K562 (cell line): ENCODE measurements around the gene CAPN12. TPM values are rescaled to one million over a fixed set of nuclear protein-coding genes. Genes with fewer than 3 reads are reported as not detected.

ENCODE experiments used
- ADNP ChIP-seq: fragments of 200-800 bp; sonication (Bioruptor generic); IDR thresholded peaks from 2 replicates; pipeline ENCODE4 v1.6.1; 2016; ENCODE audit warnings: missing genetic modification characterization, missing compliant biosample characterization
- ARNT ChIP-seq, 2 experiments: fragments of 450-650 bp; IDR thresholded peaks; 2 replicates each; pipeline ENCODE4 v1.6.1; 2016; ENCODE audit warnings: mild to moderate bottlenecking in 1 of 2
- BCOR ChIP-seq: fragments of 450-650 bp; IDR thresholded peaks from 2 replicates; pipeline ENCODE4 v1.6.1; 2016
- C11orf30 ChIP-seq: fragments of 450-650 bp; IDR thresholded peaks from 2 replicates; pipeline ENCODE4 v1.6.1; 2016; ENCODE audit warnings: low read depth, mild to moderate bottlenecking
- CXXC5 ChIP-seq: fragments of 250-450 bp; sonication (Bioruptor Pico); IDR thresholded peaks from 2 replicates; pipeline ENCODE4 v1.8.0; 2022; ENCODE audit warnings: inconsistent platforms, mild to moderate bottlenecking, moderate library complexity
- DDX20 ChIP-seq: fragments of 450-650 bp; IDR thresholded peaks from 2 replicates; pipeline ENCODE4 v1.6.1; 2016; ENCODE audit warnings: missing genetic modification characterization, low read depth, mild to moderate bottlenecking, missing compliant biosample characterization, moderate library complexity
- GTF2E2 ChIP-seq: fragments of 200-800 bp; sonication (Bioruptor generic); IDR thresholded peaks from 2 replicates; pipeline ENCODE4 v1.6.1; 2016; ENCODE audit warnings: missing genetic modification characterization, missing compliant biosample characterization
- HNRNPUL1 ChIP-seq: fragments of 200-400 bp; formaldehyde crosslinking; IDR thresholded peaks from 2 replicates; pipeline ENCODE4 v1.6.1; 2017; ENCODE audit warnings: low read length
- KLF10 ChIP-seq: fragments of 250-450 bp; sonication (Bioruptor Pico); IDR thresholded peaks from 2 replicates; pipeline ENCODE4 v1.6.1; 2021; ENCODE audit warnings: matching md5 sums
- NBN ChIP-seq: fragments of 450-650 bp; IDR thresholded peaks from 2 replicates; pipeline ENCODE4 v1.6.1; 2016; ENCODE audit warnings: low read depth, mild to moderate bottlenecking
- NCOR1 ChIP-seq: fragments of 450-650 bp; IDR thresholded peaks from 2 replicates; pipeline ENCODE4 v1.6.1; 2016; ENCODE audit warnings: mild to moderate bottlenecking, moderate library complexity
- NFE2L1 ChIP-seq: fragments of 450-650 bp; IDR thresholded peaks from 2 replicates; pipeline ENCODE4 v1.6.1; 2016; ENCODE audit warnings: missing genetic modification characterization, low read depth, mild to moderate bottlenecking, missing compliant biosample characterization, moderate library complexity, borderline replicate concordance
- PHB2 ChIP-seq: fragments of 450-650 bp; IDR thresholded peaks from 2 replicates; pipeline ENCODE4 v1.6.1; 2017; ENCODE audit warnings: low read depth
- RBM14 ChIP-seq: fragments of 200-400 bp; formaldehyde crosslinking; IDR thresholded peaks from 2 replicates; pipeline ENCODE4 v1.6.1; 2018; ENCODE audit warnings: low read depth, mild to moderate bottlenecking, low read length, moderate library complexity, borderline replicate concordance; ENCODE audit not compliant: insufficient read depth
- SUPT5H ChIP-seq: fragments of 450-650 bp; IDR thresholded peaks from 2 replicates; pipeline ENCODE4 v1.6.1; 2016
- TCF3 ChIP-seq: sonication (generic); formaldehyde crosslinking; IDR thresholded peaks from 2 replicates; pipeline ENCODE4 v1.4.0; 2020; ENCODE audit warnings: mild to moderate bottlenecking, missing genetic modification reagents
- TEAD4 ChIP-seq, 2 experiments: sonication (generic) in 1 of 2; formaldehyde crosslinking in 1 of 2; IDR thresholded peaks; 2 replicates each; pipeline versions ENCODE4 v1.6.1 to v1.8.0; 2012 to 2022; ENCODE audit warnings: borderline replicate concordance in 1 of 2, inconsistent platforms in 1 of 2, low read length in 1 of 2, mild to moderate bottlenecking in 1 of 2, missing genetic modification reagents in 1 of 2
- TFAP4 ChIP-seq: sonication (generic); formaldehyde crosslinking; IDR thresholded peaks from 2 replicates; pipeline ENCODE4 v1.8.0; 2022; ENCODE audit warnings: missing genetic modification reagents, mild to moderate bottlenecking, moderate library complexity, borderline replicate concordance
- XRCC3 ChIP-seq: fragments of 450-650 bp; IDR thresholded peaks from 2 replicates; pipeline ENCODE4 v1.6.1; 2017; ENCODE audit warnings: mild to moderate bottlenecking, moderate library complexity
- ZHX1 ChIP-seq: fragments of 150-350 bp; conservative IDR thresholded peaks from 2 replicates; pipeline ENCODE4 v1.6.1; 2014; ENCODE audit warnings: low read length
- ZNF134 ChIP-seq: fragments of 250-450 bp; sonication (Bioruptor Pico); conservative IDR thresholded peaks from 2 replicates; pipeline ENCODE4 v1.4.0; 2020
- ZNF644 ChIP-seq: fragments of 200-800 bp; sonication (Bioruptor generic); IDR thresholded peaks from 2 replicates; pipeline ENCODE4 v1.6.1; 2016; ENCODE audit warnings: low read depth, missing genetic modification characterization, missing compliant biosample characterization
- polyA plus RNA-seq, 8 experiments: library from polyadenylated mRNA; depleted of rRNA in 4 of 8; stranded (reverse) in 5 of 8; unstranded in 3 of 8; fragments of >200 nt; fragmentation: Nextera tagmentation in 2 of 8; fragmentation: Illumina TruSeq in 1 of 8; extraction: Ambion mirVana in 2 of 8; extraction: Trizol in 1 of 8; gene quantifications; 2 replicates each; pipeline versions ENCODE4 v1.2.1 to v1.2.3, GENCODE V29; 2011 to 2014; ENCODE audit warnings: inconsistent platforms in 1 of 8, missing spikeins in 1 of 8
- total RNA-seq, 7 experiments: library from RNA; depleted of rRNA in 6 of 7; stranded (reverse); fragments of >200 nt in 6 of 7; fragmentation: Illumina TruSeq in 2 of 7; extraction: Trizol in 2 of 7; gene quantifications; 2 replicates each; pipeline versions ENCODE4 v1.2.1 to v1.2.3, GENCODE V29; 2011 to 2021; ENCODE audit warnings: low replicate concordance in 1 of 7
- TF ChIP-seq, protein P1 (sequence below), 3 experiments: IDR thresholded peaks in 2 of 3; conservative IDR thresholded peaks in 1 of 3; 2 replicates each; pipeline ENCODE4 v1.5.1; 2011 to 2012; ENCODE audit warnings: low read length in 3 of 3, mild to moderate bottlenecking in 3 of 3, control low read depth in 2 of 3, improper control_type of control experiment in 1 of 3, inconsistent platforms in 1 of 3, low read depth in 1 of 3, mixed read lengths in 1 of 3, moderate library complexity in 1 of 3; ENCODE audit not compliant: insufficient read depth in 2 of 3
- TF ChIP-seq, protein P2 (sequence below): fragments of 250-450 bp; sonication (Bioruptor Pico); IDR thresholded peaks from 2 replicates; pipeline ENCODE4 v1.9.0; 2021; ENCODE audit warnings: mild to moderate bottlenecking

Gene CAPN12
- total and polyA plus RNA-seq, 9 of the 15 experiments (the other 6 are each of a cell fraction or from before 2014, with no cell fraction given), result 0.83 to 7.0 (median 1.6) TPM

DNA sequence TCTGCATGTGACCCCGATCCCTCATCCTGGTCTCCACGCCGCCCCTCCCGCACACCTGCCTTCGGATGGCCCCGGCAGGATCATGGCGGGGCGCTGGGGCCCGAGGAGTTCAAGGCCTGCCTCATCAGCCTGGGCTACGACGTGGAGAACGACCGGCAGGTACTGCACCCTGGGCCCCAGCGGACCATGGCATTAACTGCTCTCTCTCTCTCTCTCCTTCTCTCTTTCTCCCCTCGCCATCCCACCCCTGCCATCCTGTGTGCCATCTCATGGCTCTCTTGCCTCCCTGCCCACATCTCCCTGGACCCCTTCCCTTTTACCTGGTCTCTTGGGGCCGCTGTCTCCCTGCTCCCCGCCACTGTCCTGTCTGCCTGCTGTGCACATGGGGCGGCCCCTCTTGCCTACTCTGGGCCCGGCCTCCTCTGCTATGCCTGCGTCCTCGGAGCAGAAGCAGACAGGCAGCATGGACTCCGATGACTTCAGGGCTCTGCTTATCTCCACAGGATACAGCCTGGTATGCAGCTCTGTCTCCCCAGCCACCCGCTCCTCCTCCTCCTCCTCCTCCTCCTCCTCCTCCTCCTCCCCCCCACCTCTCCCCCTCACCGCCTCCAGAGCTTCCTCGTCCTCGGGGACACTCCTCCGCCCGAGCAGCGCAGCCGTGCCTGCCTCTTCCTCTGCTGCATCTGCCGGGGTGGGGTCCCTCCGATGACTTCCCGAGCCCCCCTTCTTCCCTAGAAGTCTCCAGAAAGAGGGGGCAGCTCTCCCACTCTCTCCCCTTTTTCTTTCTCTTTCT lies 16.2 kb downstream of the CAPN12 start (continued):
- TF ChIP-seq ARNT (IDR thresholded peaks at IDR 0.05) (no peak), GTF2E2 (tag) (no peak), NCOR1 (peak; percentile 67), CXXC5 (CRISPR knock-in tag) (peak; percentile 40; the same call in 1 of the 2 replicates), ZHX1 (no peak), HNRNPUL1 (no peak), SUPT5H (peak; percentile 39), C11orf30 (no peak), ADNP (no peak), NBN (peak; percentile 40; the same call in 1 of the 2 replicates), PHB2 (no peak), BCOR (peak; percentile 93), DDX20 (no peak), ZNF644 (tag) (no peak), TCF3 (CRISPR knock-in tag) (no peak), NFE2L1 (tag) (no peak), TEAD4 (IDR thresholded peaks at IDR 0.05; ENCODE audit: low read length) (peak; percentile 65), TEAD4 (CRISPR knock-in tag; IDR thresholded peaks at IDR 0.05; ENCODE audit: borderline replicate concordance) (no peak), RBM14 (no peak), ZNF134 (CRISPR knock-in tag) (no peak), XRCC3 (no peak), TFAP4 (peak; percentile 30; the same call in 1 of the 2 replicates), KLF10 (no peak)
- TF ChIP-seq, protein P1, sequence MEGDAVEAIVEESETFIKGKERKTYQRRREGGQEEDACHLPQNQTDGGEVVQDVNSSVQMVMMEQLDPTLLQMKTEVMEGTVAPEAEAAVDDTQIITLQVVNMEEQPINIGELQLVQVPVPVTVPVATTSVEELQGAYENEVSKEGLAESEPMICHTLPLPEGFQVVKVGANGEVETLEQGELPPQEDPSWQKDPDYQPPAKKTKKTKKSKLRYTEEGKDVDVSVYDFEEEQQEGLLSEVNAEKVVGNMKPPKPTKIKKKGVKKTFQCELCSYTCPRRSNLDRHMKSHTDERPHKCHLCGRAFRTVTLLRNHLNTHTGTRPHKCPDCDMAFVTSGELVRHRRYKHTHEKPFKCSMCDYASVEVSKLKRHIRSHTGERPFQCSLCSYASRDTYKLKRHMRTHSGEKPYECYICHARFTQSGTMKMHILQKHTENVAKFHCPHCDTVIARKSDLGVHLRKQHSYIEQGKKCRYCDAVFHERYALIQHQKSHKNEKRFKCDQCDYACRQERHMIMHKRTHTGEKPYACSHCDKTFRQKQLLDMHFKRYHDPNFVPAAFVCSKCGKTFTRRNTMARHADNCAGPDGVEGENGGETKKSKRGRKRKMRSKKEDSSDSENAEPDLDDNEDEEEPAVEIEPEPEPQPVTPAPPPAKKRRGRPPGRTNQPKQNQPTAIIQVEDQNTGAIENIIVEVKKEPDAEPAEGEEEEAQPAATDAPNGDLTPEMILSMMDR (IDR thresholded peaks at IDR 0.05 in 2 of 3, conservative IDR thresholded peaks at IDR 0.05 in 1 of 3; ENCODE audit: insufficient read depth in 2 of 3, low read depth in 1 of 3, low read length in 3 of 3), result no peak
- TF ChIP-seq, protein P2, sequence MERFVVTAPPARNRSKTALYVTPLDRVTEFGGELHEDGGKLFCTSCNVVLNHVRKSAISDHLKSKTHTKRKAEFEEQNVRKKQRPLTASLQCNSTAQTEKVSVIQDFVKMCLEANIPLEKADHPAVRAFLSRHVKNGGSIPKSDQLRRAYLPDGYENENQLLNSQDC (CRISPR knock-in tag), result no peak
